ENCODE results near the gene MRPS31.
A peak's percentile ranks its signal among the peaks of the same experiment; 100 is the strongest.
"Not testable (repeated sequence)": the region's sequence is repeated elsewhere in the genome, so short reads cannot be mapped to it uniquely, and the experiment has no call there.

Gene MRPS31

DNA sequence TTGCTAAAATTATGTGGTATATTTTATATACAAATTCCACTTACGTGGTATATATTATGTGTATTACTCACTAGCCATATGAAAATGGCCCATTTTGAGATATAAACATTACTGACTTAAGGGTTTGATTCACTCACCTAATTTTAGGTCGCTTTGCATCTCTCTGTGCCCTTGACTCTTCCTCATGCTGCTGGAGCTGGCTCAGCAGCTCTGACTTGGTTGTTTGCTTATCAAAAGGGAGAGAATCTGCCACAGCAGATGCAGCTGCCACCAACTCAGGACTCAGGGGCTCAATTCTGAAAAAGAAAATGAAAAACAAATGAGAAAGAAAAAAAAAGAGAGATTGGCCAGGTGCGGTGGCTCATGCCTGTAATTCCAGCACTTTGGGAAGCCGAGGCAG, 12.2 kb downstream of the MRPS31 start:
- no peak for DNase-seq

DNA sequence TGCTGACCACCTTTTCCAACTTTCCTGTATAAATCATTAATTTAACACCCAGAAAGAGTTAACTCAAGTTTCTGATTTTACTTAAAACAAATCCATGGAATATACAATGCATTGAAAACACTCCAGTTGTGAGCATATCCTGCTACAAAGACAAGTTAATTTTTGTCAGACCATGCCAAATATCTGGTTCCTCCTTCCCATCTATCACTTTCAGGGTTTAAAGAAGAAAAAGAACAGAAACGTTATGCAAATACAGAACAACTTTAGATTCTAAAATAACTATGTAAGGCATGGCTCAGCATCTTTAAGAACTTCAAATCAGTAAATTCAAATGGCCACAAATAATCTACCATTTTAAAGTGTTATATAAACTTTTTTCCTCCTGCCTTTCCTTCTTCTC, 14.9 kb downstream of the MRPS31 start:
- DNase-seq: no peak

DNA sequence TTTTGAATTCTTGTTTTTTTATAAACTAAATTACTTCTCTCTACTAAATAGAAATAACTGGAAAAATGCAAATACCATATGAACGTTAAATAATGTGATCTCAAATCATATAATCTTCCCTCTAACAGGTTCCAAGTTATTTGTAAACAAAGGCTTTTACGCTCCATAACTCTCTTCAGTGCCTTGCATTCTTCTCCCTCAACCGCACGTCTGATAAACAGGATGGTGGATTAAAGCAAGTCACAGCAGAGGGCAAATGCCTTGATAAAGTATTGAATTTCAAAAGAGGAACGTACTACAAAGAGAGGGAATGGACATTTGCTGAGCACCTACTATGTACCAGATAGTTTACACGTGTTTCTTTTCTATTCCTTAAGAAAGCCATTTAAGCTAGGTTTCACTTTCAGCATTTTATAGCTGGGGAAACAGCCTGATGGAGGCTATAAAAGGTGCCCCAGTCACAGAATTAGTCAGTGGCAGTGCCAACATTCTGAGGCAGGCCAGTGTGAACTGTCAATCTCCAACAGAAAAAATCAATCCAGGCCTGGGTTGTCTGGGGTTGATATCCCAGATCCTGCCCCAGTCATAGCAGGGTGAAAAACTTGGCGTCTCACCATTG, 15.8 kb downstream of the MRPS31 start:
- no peak for DNase-seq

DNA sequence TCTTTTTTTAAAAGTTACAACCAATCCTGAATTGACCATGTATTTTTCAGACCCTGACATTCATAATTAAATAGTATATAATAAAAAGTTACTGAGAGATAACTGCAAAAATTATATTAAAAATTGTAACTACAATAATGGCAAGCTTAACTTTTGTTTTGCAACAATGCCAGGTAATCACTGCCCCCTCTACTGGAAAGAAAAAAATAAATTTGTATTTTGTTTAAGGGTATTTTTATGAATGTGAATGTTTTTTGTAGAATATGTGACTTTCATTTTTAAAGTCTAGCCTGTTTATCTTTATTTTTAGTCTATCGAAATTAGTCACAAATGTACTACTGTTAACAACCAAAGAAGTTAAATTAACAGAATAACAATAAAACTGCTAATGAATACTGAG, 21.7 kb downstream of the MRPS31 start:
- no peak for DNase-seq

DNA sequence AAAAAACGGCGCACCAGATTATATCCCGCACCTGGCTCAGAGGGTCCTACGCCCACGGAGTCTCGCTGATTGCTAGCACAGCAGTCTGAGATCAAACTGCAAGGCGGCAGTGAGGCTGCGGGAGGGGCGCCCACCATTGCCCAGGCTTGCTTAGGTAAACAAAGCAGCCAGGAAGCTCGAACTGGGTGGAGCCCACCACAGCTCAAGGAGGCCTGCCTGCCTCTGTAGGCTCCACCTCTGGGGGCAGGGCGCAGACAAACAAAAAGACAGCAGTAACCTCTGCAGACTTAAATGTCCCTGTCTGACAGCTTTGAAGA, 35.8 kb downstream of the MRPS31 start:
- not testable (repeated sequence) for DNase-seq

DNA sequence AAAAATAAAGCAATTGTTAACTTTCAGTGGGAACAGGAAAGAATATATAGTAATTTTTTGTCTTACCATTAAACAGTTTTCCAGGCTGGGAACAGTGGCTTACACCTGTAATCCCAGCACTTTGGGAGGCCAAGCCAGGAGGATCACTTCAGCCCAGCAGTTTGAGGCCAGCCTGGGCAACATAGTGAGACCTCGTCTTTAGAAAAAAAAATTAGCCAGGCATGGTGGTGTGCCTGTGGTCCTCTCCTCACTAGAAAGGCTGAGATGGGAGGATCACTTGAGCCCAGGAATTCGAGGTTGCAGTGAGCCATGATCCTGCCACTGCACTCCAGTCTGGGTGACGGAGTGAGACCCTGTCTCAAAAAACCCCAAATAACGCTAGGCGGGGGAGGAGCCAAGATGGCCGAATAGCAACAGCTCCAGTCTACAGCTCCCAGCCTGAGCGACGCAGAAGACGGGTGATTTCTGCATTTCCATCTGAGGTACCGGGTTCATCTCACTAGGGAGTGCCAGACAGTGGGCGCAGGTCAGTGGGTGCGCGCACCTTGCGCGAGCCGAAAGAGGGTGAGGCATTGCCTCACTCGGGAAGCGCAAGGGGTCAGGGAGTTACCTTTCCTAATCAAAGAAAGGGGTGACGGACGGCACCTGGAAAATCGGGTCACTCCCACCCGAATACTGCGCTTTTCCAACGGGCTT, 36.3 kb downstream of the MRPS31 start:
- DNase-seq: not testable (repeated sequence)

DNA sequence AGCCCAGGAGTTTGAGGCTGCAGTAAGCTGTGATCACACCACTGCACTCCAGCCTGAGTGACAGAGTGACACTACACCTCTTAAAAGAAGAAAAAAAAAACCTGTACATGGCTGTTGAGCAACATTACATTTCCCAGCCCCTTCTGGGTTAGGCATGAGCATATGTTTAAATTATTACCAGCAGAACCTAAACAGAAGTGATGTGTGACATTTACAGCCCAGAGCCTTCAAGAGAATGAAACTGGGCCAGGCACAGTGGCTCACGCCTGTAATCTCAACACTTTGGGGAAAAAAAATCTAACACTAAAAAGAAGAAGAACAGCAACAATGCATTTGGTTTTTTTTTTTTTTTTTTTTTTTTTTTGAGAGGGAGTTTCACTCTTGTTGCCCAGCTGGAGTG, 38.3 kb downstream of the MRPS31 start:
- no peak for DNase-seq

DNA sequence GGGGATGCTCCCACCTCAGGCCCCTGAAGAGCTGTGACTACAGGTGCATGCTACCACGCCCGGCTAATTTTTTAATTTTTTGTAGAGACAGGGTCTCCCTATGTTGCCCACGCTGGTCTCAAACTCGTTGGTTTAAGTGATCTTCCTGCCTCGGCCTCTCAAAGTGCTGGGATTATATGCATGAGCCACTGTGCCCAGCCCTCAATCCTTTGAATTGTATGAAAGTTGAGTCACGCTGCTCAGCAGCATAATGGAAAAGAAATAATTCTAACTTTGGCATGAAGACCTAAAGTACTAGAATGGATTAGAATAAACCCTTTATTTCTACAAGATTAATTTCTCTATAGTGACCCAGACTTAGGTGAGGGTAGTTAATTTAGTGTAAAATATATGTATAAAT, 42.4 kb downstream of the MRPS31 start:
- DNase-seq: no peak

DNA sequence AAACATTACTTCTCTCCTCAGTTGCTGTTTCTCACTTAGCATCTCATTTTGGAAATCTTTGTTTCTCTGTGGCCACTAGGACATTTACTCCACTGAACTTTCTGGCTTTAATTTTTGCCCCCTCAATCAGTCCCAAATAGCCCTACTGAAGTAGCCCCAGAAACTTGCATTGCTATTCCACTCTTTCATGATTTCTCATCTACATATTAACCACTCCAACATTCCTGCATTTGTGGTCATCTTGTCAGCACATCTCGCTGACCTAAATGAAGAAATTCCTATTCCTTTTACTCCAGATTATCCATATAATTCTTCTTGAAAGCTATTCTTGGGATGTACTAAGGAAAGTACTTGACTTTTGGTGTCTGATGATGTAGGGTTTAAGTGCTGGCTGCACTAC, 56.6 kb downstream of the MRPS31 start:
- DNase-seq: not testable (repeated sequence)

DNA sequence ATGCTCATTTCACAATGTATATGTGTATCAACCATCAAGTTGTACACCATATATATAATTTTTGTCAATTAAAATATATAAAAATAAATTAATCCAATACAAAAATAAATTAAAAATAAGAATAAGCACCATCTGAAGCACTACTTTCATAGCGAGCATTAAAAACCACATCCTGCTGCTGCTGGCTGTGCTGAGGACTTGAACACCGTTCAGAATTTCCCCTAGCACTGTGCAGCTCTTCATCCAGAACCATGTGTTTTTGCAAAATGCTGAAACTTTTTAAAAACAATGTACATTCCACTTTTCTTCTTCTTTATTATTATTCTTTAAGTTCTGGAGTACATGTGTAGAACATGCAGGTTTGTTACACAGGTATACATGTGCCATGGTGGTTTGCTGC, 64.6 kb downstream of the MRPS31 start:
- no peak for DNase-seq

DNA sequence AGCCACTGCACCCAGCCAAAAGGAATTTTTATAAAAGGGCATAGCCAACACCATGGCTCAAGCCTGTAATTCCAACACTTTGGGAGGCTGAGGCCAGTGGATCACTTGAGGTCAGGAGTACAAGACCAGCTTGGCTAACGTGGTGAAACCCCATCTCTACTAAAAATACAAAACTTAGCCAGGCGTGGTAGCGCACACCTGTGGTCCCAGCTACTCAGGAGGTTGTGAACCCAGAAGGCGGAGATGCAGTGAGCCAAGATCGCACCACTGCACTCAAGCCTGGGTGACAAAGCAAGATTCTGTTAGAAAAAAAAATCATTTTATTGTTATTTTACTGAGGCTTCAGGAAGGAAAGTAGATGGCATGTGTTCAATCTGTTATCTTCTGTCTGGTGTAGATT, 73.3 kb downstream of the MRPS31 start:
- DNase-seq: no peak

DNA sequence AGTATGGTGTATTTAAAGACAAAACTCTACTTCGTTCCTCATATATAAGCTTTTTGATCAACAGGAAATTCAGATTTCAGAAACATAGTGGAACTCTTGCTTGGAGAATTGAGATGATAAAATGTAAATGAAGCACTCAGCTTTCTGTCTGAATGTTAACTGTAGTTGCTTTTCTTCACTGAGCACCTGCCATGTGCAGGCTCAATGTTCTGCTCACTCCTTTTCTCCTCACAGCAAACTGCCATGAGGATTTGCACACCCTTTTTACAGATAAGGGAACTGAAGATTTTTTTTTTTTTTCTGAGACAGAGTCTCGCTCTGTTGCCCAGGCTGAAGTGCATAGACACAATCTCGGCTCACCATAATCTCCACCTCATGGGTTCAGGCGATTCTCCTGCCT, 76.6 kb downstream of the MRPS31 start:
- DNase-seq: no peak

DNA sequence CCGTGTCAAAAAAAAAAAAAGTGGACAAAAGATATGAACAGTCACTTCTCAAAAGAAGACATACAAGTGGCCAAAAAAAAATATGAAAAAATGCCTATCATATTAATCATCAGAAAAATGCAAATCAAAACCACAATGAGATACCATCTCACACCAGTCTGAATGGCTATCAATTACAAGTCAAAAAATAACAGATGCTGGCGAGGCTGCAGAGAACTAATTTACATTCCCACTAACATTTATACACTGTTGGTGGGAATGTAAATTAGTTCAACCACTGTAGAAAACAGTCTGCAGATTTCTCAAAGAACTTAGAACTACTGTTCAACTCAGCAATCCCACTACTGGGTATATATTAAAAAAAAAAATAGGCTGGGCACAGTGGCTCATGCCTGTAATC, 78.0 kb downstream of the MRPS31 start:
- no peak for DNase-seq

DNA sequence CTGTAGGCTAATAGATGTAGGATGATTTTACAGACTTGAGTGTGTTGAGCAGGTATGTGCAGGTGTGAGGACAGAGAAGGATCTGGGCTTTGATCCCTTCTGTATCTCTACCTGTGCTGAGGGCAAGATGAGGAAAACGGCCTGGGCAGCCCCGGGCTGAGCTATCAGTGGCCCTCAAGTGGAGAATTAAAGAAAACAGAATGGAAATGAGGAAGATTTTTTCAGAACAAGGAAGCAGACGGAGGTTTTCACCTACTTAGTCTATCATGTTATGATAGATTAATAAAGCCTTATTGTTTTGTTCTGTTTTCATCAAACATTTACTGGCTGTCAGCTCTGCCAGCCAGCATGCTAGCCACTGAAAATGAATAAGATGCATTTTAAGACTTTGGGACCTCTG, 82.2 kb downstream of the MRPS31 start:
- DNase-seq: no peak

DNA sequence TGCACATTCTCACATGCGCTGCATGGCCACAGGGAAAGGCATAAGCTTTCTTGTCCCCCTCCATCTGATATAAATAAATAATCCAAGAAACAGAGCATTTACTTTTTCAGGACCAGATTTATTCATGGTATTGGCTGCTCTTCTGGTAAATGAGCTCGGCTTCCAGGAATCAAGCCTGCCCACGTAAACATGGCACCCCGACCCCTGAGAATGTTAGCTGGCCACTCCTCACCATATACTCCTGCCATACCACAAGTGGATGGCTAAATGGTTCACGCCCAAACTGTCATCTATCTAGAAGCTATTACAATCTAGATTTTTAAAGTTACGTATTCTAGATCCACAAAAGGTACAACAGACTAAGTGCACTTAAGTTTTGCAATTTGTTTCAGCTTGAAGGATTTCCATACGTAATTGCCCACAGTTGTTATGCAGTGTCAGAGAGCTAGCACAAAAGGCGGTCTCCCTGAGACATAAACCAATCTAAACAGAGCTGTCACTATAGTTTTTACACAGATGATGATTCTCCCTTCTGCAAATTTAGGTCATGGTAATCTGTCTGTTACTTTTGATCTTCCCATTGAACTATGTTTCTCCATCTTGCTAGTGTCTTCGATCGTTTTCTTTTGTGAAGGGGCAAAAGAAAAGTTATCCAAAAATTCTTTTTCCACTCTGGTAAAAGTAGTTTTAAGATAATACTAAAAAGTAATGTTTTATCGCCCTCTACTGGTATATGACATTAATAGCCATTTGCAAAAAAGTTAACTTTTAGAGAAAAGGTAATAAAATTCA, 88.3 kb downstream of the MRPS31 start:
- DNase-seq: peak; percentile 79

DNA sequence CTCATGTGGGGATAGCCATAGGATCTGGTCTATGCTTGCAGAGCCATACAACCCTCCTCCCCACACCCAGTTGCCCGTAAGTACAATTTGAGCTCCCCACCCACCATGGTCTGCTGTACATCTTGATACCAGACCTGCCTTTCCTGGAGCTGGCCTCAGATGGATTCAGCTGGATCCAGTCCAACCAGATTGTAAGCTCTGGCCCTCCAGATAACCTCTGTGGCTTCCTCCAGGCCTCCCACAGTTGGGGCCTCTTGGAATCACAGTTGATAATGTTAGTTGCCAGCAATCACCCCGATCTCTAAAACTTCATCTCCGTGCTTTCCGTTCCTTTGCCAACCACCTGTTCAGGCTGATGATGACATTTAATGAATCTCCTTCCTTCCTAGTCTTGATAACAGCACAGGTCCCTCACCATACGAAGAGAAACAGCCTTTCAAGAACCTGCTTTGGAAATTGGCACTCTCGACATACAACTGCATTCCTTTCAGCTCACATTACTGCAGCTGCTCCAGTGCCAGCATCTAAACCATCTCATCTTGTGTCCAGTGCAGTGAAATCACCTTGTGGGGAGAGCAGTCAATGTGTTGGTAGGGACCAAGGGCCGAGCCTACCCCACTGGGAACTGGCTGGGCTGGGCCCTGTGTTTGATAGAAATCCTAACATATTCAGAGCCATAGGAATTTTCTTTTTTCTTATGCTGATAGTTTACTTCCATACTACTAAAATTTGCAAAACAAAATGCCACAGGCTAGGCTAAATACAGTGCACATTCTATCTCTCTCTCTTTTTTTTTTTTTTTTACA, 89.4 kb downstream of the MRPS31 start:
- no peak for DNase-seq

DNA sequence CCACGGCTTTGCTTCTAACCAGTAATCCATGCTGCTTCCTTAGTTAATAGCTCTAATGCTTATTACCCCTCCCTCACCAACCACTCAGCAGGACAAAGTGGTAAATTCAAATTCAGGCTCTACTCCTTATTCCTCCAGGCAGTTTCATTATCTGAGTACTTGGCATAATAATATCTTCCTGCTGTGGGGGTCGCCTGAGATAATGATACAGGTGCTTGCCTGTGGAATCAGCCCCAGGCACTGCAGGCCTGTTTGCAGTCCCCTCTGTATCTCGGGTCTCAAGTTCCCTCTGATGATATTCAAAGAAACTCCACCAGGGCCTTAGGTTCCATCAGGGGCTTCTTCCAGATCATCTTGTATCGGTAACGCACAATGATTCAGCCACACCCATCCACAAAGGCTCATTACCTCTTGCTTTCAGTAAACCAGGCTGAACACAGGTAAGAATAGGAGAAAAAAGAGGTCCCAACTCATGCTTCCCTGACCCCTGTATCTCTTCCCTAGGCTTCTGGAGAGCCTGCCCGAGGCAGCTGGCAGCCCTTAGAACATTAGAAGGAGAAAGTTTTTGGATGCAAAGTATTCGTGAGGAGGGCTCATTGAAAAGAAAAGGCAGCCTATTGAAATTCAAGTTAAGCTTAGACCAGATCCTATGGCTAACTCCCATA, 90.2 kb downstream of the MRPS31 start:
- no peak for DNase-seq

DNA sequence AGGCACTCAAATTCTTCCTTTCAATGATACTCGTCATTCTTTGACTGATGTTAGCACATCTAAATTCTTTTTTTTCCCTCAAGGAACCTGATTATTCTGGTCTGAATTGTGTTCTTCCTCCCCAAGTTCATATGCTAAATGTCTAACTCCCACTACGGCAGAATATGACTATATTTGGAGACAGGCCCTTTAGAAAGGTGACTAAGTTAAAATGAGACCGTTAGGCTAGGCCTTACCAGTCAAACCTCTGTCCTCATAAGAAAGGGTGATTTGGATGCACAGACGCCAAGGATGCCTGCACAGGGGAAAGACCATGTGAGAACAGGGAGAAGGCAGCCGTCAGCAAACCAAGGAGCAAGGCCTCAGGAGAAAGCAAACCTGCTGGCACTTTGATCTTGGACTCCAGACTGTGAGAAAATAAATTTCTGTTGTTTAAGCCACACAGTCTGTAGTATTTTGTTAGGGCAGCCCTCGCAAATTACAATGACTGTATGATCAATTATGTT, 91.5 kb downstream of the MRPS31 start:
- DNase-seq: no peak

Measured in suppressor macrophage treated with lipopolysaccharide for 4 hours (primary cell).